Measurements from ENCODE around the gene LRFN4. TPM values are rescaled to one million over a fixed set of nuclear protein-coding genes. Genes with fewer than 3 reads are reported as not detected.

LRFN4 gene
- total and polyA plus RNA-seq, 2 of the 13 experiments (the other 11 are each of a cell fraction or from before 2014, with no cell fraction given) = 1.3 to 6.8 TPM

DNA sequence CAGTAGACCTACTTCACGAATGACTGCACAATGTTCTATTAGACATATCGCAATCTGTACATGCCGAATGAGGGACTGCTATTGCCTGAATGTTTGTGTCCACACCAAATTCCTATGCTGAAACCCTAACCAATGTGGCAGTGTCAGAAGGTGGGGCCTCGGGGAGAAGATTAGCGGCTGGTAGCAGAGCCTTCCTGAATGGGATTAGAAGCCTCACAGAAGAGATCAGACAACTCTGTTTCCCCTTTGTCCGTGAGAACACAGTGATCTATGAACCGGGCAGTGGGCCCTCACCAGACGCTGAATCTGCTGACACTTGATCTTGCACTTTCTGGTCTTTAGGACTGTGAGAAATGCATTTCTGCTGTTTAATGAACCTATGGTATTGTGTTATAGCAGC is 33.1 kb downstream of the LRFN4 start:
- WGBS (ENCODE audit: low lambda C conversion rate) = 35% methylated on average over 8 of the region's 8 CpGs
- Histone ChIP-seq H3K79me2 (ENCODE audit: insufficient read depth, low read length) (peaks cover 31% of the 10 kb centered on the region), H3K36me3 (replicated peaks in 1 of 2; ENCODE audit: control insufficient read depth in 1 of 2, insufficient read depth in 2 of 2, low read length in 2 of 2) (peaks cover 0 to 26% of the 10 kb centered on the region in 2 experiments; a peak in 2 of 5 replicates), H3K9me3 (ENCODE audit: low read length) (no peaks in the 10 kb centered on the region), H3K4me3 (replicated peaks in 1 of 3; ENCODE audit: insufficient read depth in 1 of 3, low read depth in 2 of 3, low read length in 3 of 3) (no peak overlapping the region), H4K20me1 (ENCODE audit: insufficient read depth, low read length) (peaks cover 9% of the 10 kb centered on the region; the same call in 1 of the 2 replicates), H3K27me3 (ENCODE audit: control insufficient read depth in 1 of 2, insufficient read depth in 2 of 2, low read length in 2 of 2) (no peaks in the 10 kb centered on the region), H3K9ac (ENCODE audit: insufficient read depth, low read depth, low read length) (no peak overlapping the region), H3K4me2 (ENCODE audit: low read depth, low read length) (peak overlapping the region; percentile 34; the same call in 1 of the 2 replicates), H2AFZ (ENCODE audit: low read length) (no peak overlapping the region), H3K4me1 (ENCODE audit: insufficient read depth, low read length) (peaks cover 48% of the 10 kb centered on the region), H3K27ac (ENCODE audit: extremely low read length, insufficient read depth, low read length) (peak overlapping the region; percentile 35)
- ATAC-seq = peak; percentile 55; the same call in 2 of the 3 replicates
- peak; percentile 60 for DNase-seq (ENCODE audit: low spot score)
- no TSS peak for BruUV-seq (replicated peaks)
- in situ Hi-C loops (cut with HindIII; ENCODE audit: extremely low pct_ligation_motif_present, low pct_unique_long_range_greater_than_20kb) (no loop called here), intact Hi-C loops (cut with micrococcal nuclease; ENCODE audit: unreplicated experiment) (no loop called here)
- ChIA-PET POLR2A (no interaction called here), CTCF (ENCODE audit: low intra/inter-chr PET ratio, low total read pairs) (no interaction called here)
- FAIRE-seq = peak; percentile 66
- no peak for TF ChIP-seq KMT2A (CRISPR knock-in tag; IDR thresholded peaks at IDR 0.05)
- peak; percentile 70; the same call in 1 of the 2 replicates for TF ChIP-seq ZNF264 (CRISPR knock-in tag; IDR thresholded peaks at IDR 0.05)
- TF ChIP-seq BHLHE40 (IDR thresholded peaks at IDR 0.05; ENCODE audit: low read length) = no peak
- TF ChIP-seq YEATS4 (CRISPR knock-in tag; IDR thresholded peaks at IDR 0.05; ENCODE audit: borderline replicate concordance) = no peak
- no peak for TF ChIP-seq ZNF547 (CRISPR knock-in tag; IDR thresholded peaks at IDR 0.05)
- TF ChIP-seq CEBPB (IDR thresholded peaks at IDR 0.05; ENCODE audit: borderline replicate concordance, low read depth, low read length) = 0 out of 2 replicates have a peak, but pooled peaks have one; percentile 7
- TF ChIP-seq ZNF460 (CRISPR knock-in tag; IDR thresholded peaks at IDR 0.05; ENCODE audit: borderline replicate concordance) = no peak
- no peak for TF ChIP-seq MAZ (IDR thresholded peaks at IDR 0.05; ENCODE audit: borderline replicate concordance, low read depth, low read length)
- no peak for TF ChIP-seq MAZ (CRISPR knock-in tag; IDR thresholded peaks at IDR 0.05; ENCODE audit: low read depth)
- TF ChIP-seq, protein P1, sequence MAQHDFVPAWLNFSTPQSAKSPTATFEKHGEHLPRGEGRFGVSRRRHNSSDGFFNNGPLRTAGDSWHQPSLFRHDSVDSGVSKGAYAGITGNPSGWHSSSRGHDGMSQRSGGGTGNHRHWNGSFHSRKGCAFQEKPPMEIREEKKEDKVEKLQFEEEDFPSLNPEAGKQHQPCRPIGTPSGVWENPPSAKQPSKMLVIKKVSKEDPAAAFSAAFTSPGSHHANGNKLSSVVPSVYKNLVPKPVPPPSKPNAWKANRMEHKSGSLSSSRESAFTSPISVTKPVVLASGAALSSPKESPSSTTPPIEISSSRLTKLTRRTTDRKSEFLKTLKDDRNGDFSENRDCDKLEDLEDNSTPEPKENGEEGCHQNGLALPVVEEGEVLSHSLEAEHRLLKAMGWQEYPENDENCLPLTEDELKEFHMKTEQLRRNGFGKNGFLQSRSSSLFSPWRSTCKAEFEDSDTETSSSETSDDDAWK (CRISPR knock-in tag; IDR thresholded peaks at IDR 0.05) = no peak
- no peak for TF ChIP-seq SIN3A (IDR thresholded peaks at IDR 0.05; ENCODE audit: borderline replicate concordance, low read depth, low read length)
- TF ChIP-seq, protein P2, sequence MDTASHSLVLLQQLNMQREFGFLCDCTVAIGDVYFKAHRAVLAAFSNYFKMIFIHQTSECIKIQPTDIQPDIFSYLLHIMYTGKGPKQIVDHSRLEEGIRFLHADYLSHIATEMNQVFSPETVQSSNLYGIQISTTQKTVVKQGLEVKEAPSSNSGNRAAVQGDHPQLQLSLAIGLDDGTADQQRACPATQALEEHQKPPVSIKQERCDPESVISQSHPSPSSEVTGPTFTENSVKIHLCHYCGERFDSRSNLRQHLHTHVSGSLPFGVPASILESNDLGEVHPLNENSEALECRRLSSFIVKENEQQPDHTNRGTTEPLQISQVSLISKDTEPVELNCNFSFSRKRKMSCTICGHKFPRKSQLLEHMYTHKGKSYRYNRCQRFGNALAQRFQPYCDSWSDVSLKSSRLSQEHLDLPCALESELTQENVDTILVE (CRISPR knock-in tag; IDR thresholded peaks at IDR 0.05) = no peak
- TF ChIP-seq TCF7 (IDR thresholded peaks at IDR 0.05; ENCODE audit: low read depth) = no peak
- no peak for TF ChIP-seq NFIC (IDR thresholded peaks at IDR 0.05; ENCODE audit: low read length)
- TF ChIP-seq, protein P3, sequence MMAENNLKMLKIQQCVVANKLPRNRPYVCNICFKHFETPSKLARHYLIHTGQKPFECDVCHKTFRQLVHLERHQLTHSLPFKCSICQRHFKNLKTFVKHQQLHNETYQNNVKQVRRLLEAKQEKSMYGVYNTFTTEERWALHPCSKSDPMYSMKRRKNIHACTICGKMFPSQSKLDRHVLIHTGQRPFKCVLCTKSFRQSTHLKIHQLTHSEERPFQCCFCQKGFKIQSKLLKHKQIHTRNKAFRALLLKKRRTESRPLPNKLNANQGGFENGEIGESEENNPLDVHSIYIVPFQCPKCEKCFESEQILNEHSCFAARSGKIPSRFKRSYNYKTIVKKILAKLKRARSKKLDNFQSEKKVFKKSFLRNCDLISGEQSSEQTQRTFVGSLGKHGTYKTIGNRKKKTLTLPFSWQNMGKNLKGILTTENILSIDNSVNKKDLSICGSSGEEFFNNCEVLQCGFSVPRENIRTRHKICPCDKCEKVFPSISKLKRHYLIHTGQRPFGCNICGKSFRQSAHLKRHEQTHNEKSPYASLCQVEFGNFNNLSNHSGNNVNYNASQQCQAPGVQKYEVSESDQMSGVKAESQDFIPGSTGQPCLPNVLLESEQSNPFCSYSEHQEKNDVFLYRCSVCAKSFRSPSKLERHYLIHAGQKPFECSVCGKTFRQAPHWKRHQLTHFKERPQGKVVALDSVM (CRISPR knock-in tag; IDR thresholded peaks at IDR 0.05) = no peak
- TF ChIP-seq HDAC6 (IDR thresholded peaks at IDR 0.05; ENCODE audit: low read depth, low read length) = no peak
- TF ChIP-seq YY1 (IDR thresholded peaks at IDR 0.05; ENCODE audit: insufficient read depth, insufficient replicate concordance, low read depth, low read length) = no peak
- no peak for TF ChIP-seq ZNF878 (CRISPR knock-in tag; IDR thresholded peaks at IDR 0.05)
- no peak for TF ChIP-seq SMYD3 (CRISPR knock-in tag; IDR thresholded peaks at IDR 0.05)
- TF ChIP-seq, protein P4, sequence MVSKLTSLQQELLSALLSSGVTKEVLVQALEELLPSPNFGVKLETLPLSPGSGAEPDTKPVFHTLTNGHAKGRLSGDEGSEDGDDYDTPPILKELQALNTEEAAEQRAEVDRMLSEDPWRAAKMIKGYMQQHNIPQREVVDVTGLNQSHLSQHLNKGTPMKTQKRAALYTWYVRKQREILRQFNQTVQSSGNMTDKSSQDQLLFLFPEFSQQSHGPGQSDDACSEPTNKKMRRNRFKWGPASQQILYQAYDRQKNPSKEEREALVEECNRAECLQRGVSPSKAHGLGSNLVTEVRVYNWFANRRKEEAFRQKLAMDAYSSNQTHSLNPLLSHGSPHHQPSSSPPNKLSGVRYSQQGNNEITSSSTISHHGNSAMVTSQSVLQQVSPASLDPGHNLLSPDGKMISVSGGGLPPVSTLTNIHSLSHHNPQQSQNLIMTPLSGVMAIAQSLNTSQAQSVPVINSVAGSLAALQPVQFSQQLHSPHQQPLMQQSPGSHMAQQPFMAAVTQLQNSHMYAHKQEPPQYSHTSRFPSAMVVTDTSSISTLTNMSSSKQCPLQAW (CRISPR knock-in tag; IDR thresholded peaks at IDR 0.05) = no peak
- no peak for TF ChIP-seq ZNF605 (CRISPR knock-in tag; IDR thresholded peaks at IDR 0.05)
